CD4-positive, alpha-beta T cell treated with Interleukin-15 for 1 hour (primary cell): ENCODE results near the gene MUTYH.
A peak's percentile ranks its signal among the peaks of the same experiment; 100 is the strongest.
"Not testable (repeated sequence)": the region's sequence is repeated elsewhere in the genome, so short reads cannot be mapped to it uniquely, and the experiment has no call there.

ENCODE experiments used
- DNase-seq: peaks from one replicate; pipeline ENCODE4 v3.0.0-alpha.2; 2020

Gene MUTYH

GRCh38 chr1:45317166-45317565 is 23.1 kb downstream of the MUTYH start:
- DNase-seq: no peak

GRCh38 chr1:45314266-45314665 is 26.0 kb downstream of the MUTYH start:
- no peak for DNase-seq

- no peak for DNase-seq
These were observed 33.3 kb downstream of the MUTYH start for GRCh38 chr1:45306905-45307304.

GRCh38 chr1:45306319-45306718 is 33.9 kb downstream of the MUTYH start:
- DNase-seq: no peak

- no peak for DNase-seq
These were observed 35.0 kb downstream of the MUTYH start for GRCh38 chr1:45305231-45305630.

GRCh38 chr1:45304311-45305081 is 35.7 kb downstream of the MUTYH start:
- DNase-seq: no peak

GRCh38 chr1:45303520-45304310 is 36.5 kb downstream of the MUTYH start:
- peak; percentile 98 for DNase-seq

GRCh38 chr1:45302505-45303150 is 37.6 kb downstream of the MUTYH start:
- no peak for DNase-seq

GRCh38 chr1:45300669-45300997 is 39.6 kb downstream of the MUTYH start:
- no peak for DNase-seq

- DNase-seq: peak; percentile 50
These were observed 40.1 kb downstream of the MUTYH start for GRCh38 chr1:45299981-45300668.

GRCh38 chr1:45299296-45299695 is 40.9 kb downstream of the MUTYH start:
- DNase-seq: no peak

- no peak for DNase-seq
These were observed 42.4 kb downstream of the MUTYH start for GRCh38 chr1:45297666-45298356.

GRCh38 chr1:45291716-45292115 is 48.5 kb downstream of the MUTYH start:
- no peak for DNase-seq

- DNase-seq: not testable (repeated sequence)
These were observed 49.2 kb downstream of the MUTYH start for GRCh38 chr1:45291002-45291401.

- not testable (repeated sequence) for DNase-seq
These were observed 53.7 kb downstream of the MUTYH start for GRCh38 chr1:45286521-45286920.

- DNase-seq: not testable (repeated sequence)
These were observed 55.4 kb downstream of the MUTYH start for GRCh38 chr1:45284858-45285257.

- DNase-seq: no peak
These were observed 57.9 kb downstream of the MUTYH start for GRCh38 chr1:45282351-45282750.
